GM21737 (cell line): ENCODE data around the gene COX4I1.

ENCODE experiments used
- ATAC-seq: cut with Tn5 transposase; IDR thresholded peaks from one replicate; pipeline ENCODE4 v1.9.1; 2021; ENCODE audit warnings: mild to moderate bottlenecking, moderate library complexity; ENCODE audit not compliant: unreplicated experiment

Gene COX4I1

DNA sequence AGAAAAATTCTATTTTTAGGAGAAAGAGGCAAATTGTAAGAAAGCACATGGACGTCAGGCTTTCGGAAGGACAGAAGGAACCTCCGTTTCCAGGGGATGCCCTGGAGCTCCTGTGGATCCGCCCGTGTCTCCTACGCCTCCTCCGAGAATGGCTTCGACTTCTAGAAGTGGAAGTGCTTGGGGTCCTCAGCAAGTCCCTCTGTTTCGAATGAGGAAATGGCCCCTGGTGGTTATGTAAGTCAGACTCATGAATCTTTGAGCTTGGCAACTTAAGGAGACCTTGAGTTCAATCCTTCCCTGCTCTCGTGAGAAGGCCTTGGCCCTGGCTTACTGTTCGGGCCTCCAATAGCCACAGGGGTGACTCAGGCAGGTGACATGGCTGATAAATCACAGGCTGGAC is 38.9 kb downstream of the COX4I1 start:
- ATAC-seq, result no peak

DNA sequence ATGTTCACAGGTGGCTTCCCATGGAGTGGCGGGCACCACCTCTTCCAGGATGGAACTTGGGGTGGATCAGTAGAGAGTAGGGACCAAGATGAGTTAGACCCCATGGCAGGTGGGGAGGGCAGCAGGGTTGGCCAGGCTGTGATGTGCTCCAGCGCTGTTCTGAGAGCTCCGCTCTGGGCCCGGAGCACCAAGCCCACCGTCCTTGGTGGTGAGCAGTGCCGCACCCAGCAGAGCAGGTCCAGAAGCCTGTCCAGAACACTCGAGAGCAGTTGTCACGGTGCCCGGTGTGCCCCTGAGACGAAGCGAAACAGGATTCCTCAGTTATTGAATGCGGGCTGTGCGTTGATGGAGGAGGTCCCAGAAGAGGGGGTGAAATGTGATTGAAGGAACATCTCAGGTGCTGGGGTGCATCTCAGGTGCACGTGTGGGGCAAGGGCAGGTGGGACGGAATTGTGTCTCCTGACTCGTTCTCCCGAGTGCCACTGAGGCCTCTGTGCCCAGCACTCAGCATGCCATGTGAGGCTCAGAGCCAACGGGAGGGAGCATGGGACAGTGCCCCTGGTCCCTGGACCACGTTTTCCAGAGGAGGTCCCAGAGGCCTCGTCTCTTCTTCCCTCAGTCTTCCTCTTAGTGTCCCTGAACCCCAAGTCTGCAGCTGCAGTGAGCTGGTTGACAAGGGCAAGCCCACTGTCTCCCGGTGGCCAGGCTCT is 39.5 kb downstream of the COX4I1 start:
- no peak for ATAC-seq

DNA sequence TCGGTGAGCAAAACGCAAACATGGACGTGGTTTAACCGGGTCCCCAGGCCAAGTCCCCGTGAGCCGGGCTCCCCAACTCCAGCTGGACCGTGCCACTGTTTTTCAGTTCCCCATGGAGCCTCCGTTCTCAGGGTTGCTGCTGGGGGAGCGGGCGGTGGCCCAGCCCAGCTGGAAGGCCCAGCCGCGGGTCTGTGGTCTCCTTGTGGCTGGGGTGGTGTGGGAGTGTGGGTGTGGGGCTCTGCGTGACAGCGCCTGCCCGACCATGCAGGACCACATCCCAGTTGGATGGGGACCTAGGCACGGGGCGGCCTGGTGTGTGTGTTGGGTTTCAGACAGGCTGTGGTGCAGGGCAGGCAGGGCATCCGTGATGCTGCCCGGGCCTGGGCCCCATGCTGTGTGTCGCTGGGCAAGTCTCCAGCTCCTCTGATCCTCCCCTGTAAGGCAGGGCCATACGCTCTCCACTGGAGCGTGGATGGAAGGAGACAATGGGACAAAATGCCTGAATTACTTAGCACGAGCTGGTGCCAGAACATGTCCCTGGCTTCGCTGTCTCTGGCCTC is 40.3 kb downstream of the COX4I1 start:
- ATAC-seq, result no peak

DNA sequence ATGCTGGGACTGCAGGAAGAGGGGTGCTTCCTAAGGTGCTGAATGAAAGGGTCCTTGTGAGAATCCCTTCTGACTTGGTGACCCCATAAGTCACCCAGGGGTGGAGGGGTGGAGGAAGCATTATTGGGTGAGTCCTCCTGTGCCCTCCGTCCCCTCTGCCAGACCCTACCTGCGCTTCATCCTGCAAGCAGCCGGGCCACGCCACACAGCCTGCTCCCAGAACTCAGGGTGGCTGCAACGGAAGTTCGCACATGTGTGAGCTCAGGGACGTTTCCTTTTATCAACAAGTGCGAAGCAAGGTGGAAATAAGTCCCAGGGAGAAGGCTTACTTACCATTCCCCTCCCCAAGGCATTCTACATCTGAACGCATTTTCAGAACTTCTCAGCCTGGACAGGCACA is 40.9 kb downstream of the COX4I1 start:
- ATAC-seq, result no peak

- no peak for ATAC-seq
Measured at GRCh38 chr16:85840801-85841200, 41.3 kb downstream of the COX4I1 start.

DNA sequence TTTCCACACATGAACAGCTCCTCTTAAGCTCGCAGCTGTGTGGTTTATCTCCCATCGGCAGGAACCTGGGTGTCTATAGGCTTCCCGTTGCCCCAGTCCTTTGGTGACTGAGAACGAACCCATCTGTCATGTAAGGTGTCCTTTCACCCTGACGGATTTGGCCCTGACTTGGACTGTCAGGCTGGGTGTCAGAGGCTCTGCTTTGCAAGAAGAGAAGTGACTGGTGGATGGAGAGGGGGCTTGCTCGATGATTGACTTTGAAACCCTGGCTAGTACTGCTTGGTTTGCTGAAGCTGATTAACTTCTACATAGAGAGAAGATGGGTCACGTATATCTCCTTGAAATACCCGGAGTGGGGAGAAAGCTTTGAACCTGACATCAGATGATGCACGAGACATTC is 42.9 kb downstream of the COX4I1 start:
- ATAC-seq, result no peak

GRCh38 chr16:85842848-85843247 is 43.4 kb downstream of the COX4I1 start:
- no peak for ATAC-seq

DNA sequence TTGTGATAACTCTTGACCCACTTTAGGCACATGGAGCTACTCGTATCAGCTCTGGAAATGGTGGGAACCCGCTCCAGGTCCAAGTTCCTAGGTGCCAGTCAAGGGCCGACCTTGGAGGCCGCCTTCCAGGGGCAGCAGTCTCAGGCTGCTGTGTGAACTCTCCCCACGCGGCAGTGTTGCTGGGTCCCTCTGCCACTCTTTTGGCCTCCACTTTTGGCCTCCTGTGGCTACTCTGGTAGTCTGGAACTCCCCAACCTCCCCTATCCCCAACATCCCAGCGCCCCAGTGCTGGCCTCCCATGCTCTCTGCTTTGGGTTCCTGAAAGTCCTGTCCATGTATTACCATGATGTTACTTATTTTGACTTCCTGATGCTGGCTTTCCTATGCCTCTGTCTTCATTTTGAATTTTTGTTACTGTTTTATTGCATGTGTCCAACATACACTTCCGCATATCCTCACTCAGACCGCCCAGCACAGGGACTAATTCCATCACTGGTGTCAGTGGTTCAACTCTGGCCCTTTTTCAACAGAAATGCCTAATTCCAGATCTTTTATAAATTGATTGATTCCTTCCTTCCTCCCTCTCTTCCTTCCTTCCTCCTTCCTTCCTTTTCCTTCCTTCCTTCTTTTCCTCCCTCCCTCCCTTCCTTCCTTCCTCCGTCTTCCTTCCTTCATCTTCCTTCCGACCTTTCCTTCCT is 44.1 kb downstream of the COX4I1 start:
- ATAC-seq, result no peak

- no peak for ATAC-seq
Measured at GRCh38 chr16:85844169-85844481, 44.6 kb downstream of the COX4I1 start.

GRCh38 chr16:85844786-85845185 is 45.3 kb downstream of the COX4I1 start:
- ATAC-seq, result no peak

- ATAC-seq, result no peak
Measured at GRCh38 chr16:85845266-85845665, 45.8 kb downstream of the COX4I1 start.

DNA sequence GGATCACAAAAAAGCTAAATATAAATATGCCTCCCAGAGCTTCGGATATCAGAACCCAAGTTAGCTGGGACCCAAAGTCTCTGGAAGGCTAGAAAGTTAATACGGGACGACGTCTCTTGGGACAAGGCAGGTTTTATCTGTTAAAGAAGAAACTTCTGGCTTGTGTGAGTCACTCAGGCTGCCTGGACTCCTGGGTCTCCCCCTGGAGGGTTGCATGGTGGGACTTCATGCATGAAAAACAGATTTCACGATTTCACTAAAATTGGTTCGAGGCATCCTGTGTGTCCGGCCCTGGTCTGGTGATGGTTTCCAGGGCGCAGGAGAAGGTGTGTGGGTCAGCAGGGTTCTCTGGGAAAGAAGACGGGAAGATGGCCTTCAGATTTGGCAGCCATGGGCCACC is 47.0 kb downstream of the COX4I1 start:
- ATAC-seq, result no peak

DNA sequence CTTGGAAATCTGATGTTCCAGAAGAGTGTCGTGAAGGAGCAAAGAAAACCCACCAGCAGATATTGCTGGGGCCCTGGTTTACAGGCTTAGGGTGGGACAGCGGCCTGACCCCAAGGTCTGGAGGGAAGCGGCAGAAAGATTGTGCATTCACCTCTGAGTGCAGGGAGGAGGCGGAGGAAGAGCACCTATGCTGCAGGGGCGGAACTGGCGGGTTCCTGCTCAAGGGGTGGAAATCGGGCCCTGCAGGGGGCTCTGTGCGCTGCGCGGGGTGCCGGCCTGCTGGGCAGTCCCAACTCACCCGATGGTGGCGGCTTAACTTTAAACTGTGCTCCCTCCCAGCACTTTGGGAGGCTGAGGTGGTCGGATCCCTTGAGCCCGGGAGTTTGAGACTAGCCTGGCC is 47.5 kb downstream of the COX4I1 start:
- no peak for ATAC-seq

GRCh38 chr16:85847681-85848601 is 48.4 kb downstream of the COX4I1 start:
- no peak for ATAC-seq

DNA sequence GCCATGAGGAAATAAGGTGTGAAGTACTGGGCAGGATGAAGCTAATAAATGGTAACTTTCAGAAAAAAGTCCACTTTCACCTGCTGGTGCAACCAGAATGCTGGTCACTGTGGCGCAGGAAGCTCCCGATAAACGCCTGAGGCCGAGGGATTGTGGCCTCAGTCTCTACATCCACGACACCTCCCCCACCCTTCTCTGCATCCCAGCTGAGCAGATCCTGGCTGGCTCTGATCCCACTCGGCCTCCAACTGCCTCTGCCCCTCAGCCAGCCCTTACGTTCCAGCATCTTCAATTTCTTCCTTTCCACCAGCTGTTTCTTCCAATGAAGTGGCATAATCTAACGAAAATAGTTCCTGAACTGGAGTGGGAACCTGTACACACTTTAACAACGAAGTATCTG is 49.5 kb downstream of the COX4I1 start:
- no peak for ATAC-seq

- ATAC-seq, result no peak
Measured at GRCh38 chr16:85849388-85849787, 49.9 kb downstream of the COX4I1 start.

DNA sequence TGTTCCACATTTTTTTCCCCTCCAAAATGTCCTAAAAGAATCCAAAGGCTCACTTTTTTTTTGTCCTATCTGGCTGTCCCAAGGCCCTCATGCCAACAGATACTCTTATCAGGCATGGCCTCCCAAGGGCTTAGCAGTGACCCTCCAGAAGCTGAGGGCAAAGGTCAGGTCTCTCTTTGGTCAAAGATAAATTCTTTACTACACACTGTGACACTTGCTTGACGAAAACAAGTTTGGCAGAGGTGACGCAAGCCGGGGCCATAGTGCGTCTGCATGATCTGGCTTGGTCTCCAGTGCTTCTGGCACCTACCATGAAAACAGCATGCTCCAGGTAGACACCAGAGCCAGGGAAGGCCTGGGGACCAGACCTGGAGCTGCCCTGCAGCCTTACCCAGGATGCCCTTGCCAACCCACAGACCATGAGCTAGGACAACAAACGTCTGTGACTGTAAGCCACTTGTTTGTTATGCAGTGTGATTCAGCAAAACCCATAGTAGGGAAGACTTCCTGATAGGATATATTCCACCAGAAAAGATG is 50.9 kb downstream of the COX4I1 start:
- ATAC-seq, result no peak

GRCh38 chr16:85851034-85851785 is 51.7 kb downstream of the COX4I1 start:
- ATAC-seq, result no peak

DNA sequence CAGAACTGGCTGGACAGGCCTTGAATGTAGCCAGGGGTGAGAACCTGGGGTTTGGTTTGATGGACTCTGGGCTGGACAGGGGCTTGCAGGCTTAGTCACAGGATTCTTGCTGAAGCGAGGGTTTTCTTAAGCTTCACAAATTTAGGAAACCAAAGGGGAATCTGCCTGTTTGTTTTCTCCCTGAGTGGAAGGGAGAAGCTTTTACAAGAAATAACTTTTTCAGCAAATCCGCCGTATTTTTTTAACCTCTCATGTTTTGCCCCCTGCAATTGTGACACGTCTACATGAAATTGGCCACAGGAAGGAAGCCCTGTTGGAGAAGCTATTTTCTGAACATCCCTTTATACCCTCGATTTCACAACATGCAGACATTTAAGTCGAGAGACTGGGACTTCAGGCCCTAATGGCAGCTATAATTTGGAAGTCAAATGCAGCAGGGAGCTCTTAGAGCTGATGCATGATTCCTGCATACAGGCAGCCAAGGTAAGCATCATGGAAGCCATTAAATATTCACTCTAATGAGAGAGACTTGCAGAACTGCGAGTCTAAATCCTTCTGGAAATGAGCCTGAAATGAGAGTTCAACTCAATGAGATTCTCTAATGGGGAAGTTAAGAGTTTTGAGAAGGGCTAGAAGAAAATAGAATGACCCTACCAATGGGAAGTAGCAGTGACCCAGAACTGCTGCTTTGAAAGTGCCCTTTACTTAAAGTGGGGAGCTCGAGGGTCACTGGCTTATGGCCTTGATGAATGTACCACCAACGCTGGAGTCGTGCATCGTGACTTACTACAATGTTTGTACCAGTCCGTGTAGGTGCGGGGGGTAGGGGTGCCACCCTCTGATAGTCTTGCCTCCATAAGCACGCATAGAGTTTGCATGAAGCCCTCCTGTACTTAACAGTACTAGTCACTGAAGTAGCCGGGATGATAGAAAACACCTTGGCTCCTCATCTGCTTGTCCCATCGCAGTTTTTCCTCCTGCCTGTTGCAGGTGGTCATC is 54.4 kb downstream of the COX4I1 start:
- ATAC-seq, result no peak
